GM12875 (cell line): ENCODE data around the gene GCSAM.

Experiments
- H3K4me3 ChIP-seq: one replicate; pipeline ENCODE4 v1.5.1; 2011; ENCODE audit warnings: low read depth, low read length, control low read depth
- TF ChIP-seq, protein P1 (sequence below): IDR thresholded peaks from 2 replicates; pipeline ENCODE4 v1.5.1; 2011; ENCODE audit warnings: low read depth, mild to moderate bottlenecking, control low read depth, inconsistent platforms, low read length, moderate library complexity, borderline replicate concordance; ENCODE audit not compliant: insufficient read depth

GCSAM gene

DNA sequence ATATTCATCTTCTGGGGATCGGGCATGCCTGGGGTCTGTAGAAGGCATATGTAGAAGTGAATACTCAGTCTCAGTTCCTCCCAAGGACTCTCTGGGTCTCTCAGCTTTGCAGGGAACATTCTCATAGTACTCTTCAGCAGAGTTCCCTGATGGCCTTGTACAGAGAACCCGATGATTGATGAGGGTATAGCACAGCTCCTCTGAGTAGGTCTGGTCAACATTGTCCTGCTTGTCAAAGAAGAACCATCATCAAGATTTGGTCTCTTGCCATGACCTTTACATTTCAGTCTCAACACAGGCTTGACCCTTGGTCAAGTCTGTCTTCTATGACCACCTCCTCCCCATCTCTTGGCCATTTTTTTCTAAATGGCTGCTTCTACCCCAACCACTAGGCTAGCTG, 9.5 kb downstream of the GCSAM start:
- TF ChIP-seq, protein P1, sequence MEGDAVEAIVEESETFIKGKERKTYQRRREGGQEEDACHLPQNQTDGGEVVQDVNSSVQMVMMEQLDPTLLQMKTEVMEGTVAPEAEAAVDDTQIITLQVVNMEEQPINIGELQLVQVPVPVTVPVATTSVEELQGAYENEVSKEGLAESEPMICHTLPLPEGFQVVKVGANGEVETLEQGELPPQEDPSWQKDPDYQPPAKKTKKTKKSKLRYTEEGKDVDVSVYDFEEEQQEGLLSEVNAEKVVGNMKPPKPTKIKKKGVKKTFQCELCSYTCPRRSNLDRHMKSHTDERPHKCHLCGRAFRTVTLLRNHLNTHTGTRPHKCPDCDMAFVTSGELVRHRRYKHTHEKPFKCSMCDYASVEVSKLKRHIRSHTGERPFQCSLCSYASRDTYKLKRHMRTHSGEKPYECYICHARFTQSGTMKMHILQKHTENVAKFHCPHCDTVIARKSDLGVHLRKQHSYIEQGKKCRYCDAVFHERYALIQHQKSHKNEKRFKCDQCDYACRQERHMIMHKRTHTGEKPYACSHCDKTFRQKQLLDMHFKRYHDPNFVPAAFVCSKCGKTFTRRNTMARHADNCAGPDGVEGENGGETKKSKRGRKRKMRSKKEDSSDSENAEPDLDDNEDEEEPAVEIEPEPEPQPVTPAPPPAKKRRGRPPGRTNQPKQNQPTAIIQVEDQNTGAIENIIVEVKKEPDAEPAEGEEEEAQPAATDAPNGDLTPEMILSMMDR, result no peak
- H3K4me3 ChIP-seq, result no peak overlapping the region

DNA sequence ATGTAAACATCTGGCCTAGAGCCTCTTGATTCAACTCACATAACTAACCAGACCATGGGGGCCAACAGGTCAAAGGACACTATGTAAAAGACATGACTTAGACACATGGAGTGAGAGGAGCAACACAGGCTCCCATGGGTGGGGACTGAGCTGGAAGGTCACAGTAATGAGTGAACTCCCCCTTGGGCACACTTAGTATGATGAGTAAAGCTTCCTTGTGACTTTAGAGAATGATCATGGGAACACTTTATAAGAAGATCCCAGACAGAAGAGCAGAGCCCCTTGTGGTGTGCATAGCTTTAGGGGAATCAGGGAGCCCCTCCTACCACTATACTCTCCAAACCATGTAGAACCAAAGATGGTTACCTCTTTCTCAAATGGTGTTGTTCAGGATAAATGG, 10.2 kb downstream of the GCSAM start:
- H3K4me3 ChIP-seq, result no peak overlapping the region
- TF ChIP-seq, protein P1, result no peak

DNA sequence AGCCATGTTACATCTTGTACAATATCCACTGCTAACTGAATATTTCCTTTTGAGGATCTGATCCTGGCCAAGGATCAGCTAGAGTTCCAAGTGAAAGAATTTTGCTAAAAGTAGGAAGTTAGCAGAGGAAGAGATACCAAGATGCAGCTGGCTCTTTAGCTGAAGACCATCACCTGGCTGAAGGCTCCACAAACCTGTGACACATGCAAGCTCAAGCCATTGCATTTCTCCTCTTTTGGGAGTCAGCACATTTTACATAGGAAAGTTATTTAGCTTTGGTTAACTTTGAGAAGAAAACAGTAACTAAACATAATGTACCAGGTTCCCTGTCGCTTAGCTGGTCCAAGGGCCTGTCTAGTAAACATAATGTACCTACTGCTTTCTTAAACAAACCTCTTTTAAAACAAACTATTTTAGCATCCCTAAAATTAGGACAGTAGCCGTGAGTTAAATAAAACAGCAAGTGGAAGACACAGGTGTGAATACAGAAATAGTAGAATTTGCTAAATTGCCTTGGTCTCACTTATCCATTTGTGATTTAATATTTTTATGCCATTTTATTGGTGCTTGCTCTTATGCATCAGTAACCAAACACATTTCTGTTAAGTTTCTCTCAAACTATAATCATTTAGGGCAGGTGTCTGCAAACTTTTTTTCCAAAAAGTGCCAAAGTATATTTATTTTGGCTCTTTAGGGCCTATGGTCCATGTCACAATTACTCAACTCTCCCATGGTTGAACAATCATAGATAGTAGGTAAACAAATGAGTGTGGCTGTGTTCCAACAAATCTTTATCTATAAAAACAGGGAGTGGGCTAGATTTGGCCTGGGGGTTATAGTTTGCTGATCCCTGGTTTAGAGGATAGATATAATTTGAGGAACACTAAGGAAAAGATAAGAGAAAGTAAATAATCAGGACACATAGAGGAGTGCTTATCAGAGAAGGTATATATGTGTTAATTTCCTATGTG, 11.2 kb downstream of the GCSAM start:
- TF ChIP-seq, protein P1, result no peak
- H3K4me3 ChIP-seq, result no peak overlapping the region

- H3K4me3 ChIP-seq, result no peak overlapping the region
- TF ChIP-seq, protein P1, result no peak
These were observed 12.8 kb downstream of the GCSAM start for GRCh38 chr3:112119962-112120836.

GRCh38 chr3:112117841-112118571, 15.0 kb downstream of the GCSAM start:
- TF ChIP-seq, protein P1, result peak; percentile 36; the same call in 1 of the 2 replicates
- H3K4me3 ChIP-seq, result no peak overlapping the region

GRCh38 chr3:112117415-112117814, 15.6 kb downstream of the GCSAM start:
- no peak overlapping the region for H3K4me3 ChIP-seq
- TF ChIP-seq, protein P1, result no peak
